ENCODE results near the gene PSMC3IP.

DNA sequence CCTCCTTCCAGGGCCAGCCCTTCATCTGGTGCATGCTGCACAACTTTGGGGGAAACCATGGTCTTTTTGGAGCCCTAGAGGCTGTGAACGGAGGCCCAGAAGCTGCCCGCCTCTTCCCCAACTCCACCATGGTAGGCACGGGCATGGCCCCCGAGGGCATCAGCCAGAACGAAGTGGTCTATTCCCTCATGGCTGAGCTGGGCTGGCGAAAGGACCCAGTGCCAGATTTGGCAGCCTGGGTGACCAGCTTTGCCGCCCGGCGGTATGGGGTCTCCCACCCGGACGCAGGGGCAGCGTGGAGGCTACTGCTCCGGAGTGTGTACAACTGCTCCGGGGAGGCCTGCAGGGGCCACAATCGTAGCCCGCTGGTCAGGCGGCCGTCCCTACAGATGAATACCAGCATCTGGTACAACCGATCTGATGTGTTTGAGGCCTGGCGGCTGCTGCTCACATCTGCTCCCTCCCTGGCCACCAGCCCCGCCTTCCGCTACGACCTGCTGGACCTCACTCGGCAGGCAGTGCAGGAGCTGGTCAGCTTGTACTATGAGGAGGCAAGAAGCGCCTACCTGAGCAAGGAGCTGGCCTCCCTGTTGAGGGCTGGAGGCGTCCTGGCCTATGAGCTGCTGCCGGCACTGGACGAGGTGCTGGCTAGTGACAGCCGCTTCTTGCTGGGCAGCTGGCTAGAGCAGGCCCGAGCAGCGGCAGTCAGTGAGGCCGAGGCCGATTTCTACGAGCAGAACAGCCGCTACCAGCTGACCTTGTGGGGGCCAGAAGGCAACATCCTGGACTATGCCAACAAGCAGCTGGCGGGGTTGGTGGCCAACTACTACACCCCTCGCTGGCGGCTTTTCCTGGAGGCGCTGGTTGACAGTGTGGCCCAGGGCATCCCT is 34.1 kb downstream of the PSMC3IP start:
- TF ChIP-seq, protein P1, sequence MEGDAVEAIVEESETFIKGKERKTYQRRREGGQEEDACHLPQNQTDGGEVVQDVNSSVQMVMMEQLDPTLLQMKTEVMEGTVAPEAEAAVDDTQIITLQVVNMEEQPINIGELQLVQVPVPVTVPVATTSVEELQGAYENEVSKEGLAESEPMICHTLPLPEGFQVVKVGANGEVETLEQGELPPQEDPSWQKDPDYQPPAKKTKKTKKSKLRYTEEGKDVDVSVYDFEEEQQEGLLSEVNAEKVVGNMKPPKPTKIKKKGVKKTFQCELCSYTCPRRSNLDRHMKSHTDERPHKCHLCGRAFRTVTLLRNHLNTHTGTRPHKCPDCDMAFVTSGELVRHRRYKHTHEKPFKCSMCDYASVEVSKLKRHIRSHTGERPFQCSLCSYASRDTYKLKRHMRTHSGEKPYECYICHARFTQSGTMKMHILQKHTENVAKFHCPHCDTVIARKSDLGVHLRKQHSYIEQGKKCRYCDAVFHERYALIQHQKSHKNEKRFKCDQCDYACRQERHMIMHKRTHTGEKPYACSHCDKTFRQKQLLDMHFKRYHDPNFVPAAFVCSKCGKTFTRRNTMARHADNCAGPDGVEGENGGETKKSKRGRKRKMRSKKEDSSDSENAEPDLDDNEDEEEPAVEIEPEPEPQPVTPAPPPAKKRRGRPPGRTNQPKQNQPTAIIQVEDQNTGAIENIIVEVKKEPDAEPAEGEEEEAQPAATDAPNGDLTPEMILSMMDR (IDR thresholded peaks at IDR 0.05) = no peak
- TF ChIP-seq POLR2A (IDR thresholded peaks at IDR 0.05) (no peak), POLR2AphosphoS5 (IDR thresholded peaks at IDR 0.05) (no peak)
